Body of pancreas (tissue), 4 donors: ENCODE measurements around the gene DLGAP1. TPM values are rescaled to one million over a fixed set of nuclear protein-coding genes. Genes with fewer than 3 reads are reported as not detected.

Source experiments
- ATAC-seq: fragments of 150-250 bp; one replicate; pipeline ENCODE4 v1.9.1; 2016
- DNase-seq, 4 donors: peaks; one replicate each; pipeline ENCODE4 v3.0.0-alpha.2; 2019
- H3K27ac ChIP-seq, 4 donors: fragments of 200-600 bp; sonication (generic); 1 replicate in 3 of 4; 2 replicates in 1 of 4; pipeline versions ENCODE4 v1.5.1 to v1.6.1; 2016 to 2019; ENCODE audit warnings: mild to moderate bottlenecking in 1 of 4, mixed read lengths in 1 of 4, moderate library complexity in 1 of 4
- H3K27me3 ChIP-seq, 2 donors: fragments of 200-600 bp; sonication (generic); one replicate each; pipeline ENCODE4 v1.6.0; 2016; ENCODE audit warnings: mild to moderate bottlenecking in 1 of 2
- H3K36me3 ChIP-seq, 2 donors: fragments of 200-600 bp; sonication (generic); replicated peaks in 1 of 2; 2 replicates each; pipeline ENCODE4 v1.5.1; 2016; ENCODE audit warnings: low read depth in 2 of 2; ENCODE audit not compliant: insufficient read depth in 1 of 2
- H3K4me1 ChIP-seq: fragments of 200-600 bp; sonication (generic); one replicate; pipeline ENCODE4 v1.6.0; 2016
- H3K4me3 ChIP-seq, 2 donors: fragments of 200-600 bp; sonication (generic); 1 replicate in 1 of 2; 2 replicates in 1 of 2; pipeline ENCODE4 v1.5.1; 2016 to 2019
- H3K9me3 ChIP-seq, 3 donors: fragments of 200-600 bp; sonication (generic); 1 replicate in 2 of 3; 2 replicates in 1 of 3; pipeline ENCODE4 v1.5.1; 2016
- CTCF ChIP-seq, 7 experiments: fragments of 450-650 bp in 4 of 7; fragments of 200-600 bp in 3 of 7; sonication (generic) in 3 of 7; IDR thresholded peaks; one replicate each; pipeline ENCODE4 v1.5.1; 2016 to 2019; ENCODE audit warnings: antibody characterized with exemption in 7 of 7
- POLR2A ChIP-seq, 3 donors: fragments of 450-650 bp; IDR thresholded peaks; one replicate each; pipeline ENCODE4 v1.6.1; 2016; ENCODE audit warnings: antibody characterized with exemption in 3 of 3, mild to moderate bottlenecking in 2 of 3
- WGBS, 2 donors: methylation state at CpG; one replicate each; pipeline ENCODE4 v1.1.5; 2017; 5-methylcytosine and 5-hydroxymethylcytosine counted together
- intact Hi-C: fragments of 100-400 bp; cut with DNase I; formaldehyde crosslinking; loops from one replicate; pipeline ENCODE4 v1.15.1; 2023
- total RNA-seq, 2 donors: library from RNA; depleted of rRNA; stranded (reverse); fragments of >200 nt; gene quantifications; one replicate each; pipeline ENCODE4 v1.1.0, GENCODE V29; 2016

DLGAP1 gene
- total RNA-seq, 2 donors from 2014 or later: 0.52 to 7.9 TPM

- peaks cover 24% of the 10 kb centered on the region for H3K4me1 ChIP-seq
- H3K9me3 ChIP-seq: no peaks in the 10 kb centered on the region
- TF ChIP-seq CTCF (IDR thresholded peaks at IDR 0.05) (no peak), POLR2A (IDR thresholded peaks at IDR 0.05) (no peak)
- intact Hi-C loops: no loop called here
- DNase-seq (peak in 2 of 4 donors; percentile 30 to 42), ATAC-seq (peak; percentile 43)
- peak overlapping the region; percentile 64 to 89 (median 86) for H3K27ac ChIP-seq
- WGBS, 2 donors: 40 to 44% methylated on average over 9 of the region's 9 CpGs
- no peaks in the 10 kb centered on the region for H3K36me3 ChIP-seq
- H3K4me3 ChIP-seq: no peak overlapping the region
- no peaks in the 10 kb centered on the region for H3K27me3 ChIP-seq
These were observed 830.0 kb downstream of the DLGAP1 start for GRCh38 chr18:3624935-3625741.

GRCh38 chr18:3624546-3624934, 830.6 kb downstream of the DLGAP1 start:
- H3K36me3 ChIP-seq: no peaks in the 10 kb centered on the region
- no peak for TF ChIP-seq POLR2A (IDR thresholded peaks at IDR 0.05)
- no peak for TF ChIP-seq CTCF (IDR thresholded peaks at IDR 0.05)
- no peaks in the 10 kb centered on the region for H3K9me3 ChIP-seq
- intact Hi-C loops: no loop called here
- H3K27me3 ChIP-seq: no peaks in the 10 kb centered on the region
- H3K27ac ChIP-seq: peak overlapping the region; percentile 64 to 89 (median 86)
- no peak overlapping the region for H3K4me3 ChIP-seq
- peaks cover 24% of the 10 kb centered on the region for H3K4me1 ChIP-seq
- no peak for ATAC-seq
- DNase-seq: no peak
- 62 to 68% methylated on average over 2 of the region's 2 CpGs for WGBS, 2 donors

GRCh38 chr18:3623769-3624545, 831.1 kb downstream of the DLGAP1 start:
- no peak overlapping the region for H3K4me3 ChIP-seq
- H3K36me3 ChIP-seq: no peaks in the 10 kb centered on the region
- H3K4me1 ChIP-seq: peaks cover 24% of the 10 kb centered on the region
- intact Hi-C loops: no loop called here
- H3K27me3 ChIP-seq: no peaks in the 10 kb centered on the region
- WGBS, 2 donors: 44 to 53% methylated on average over 18 to 30 of the region's 30 CpGs
- peak overlapping the region; percentile 64 to 89 (median 86) for H3K27ac ChIP-seq
- ATAC-seq: peak; percentile 78
- no peaks in the 10 kb centered on the region for H3K9me3 ChIP-seq
- peak; percentile 53 to 79 (median 63) for DNase-seq
- TF ChIP-seq CTCF (IDR thresholded peaks at IDR 0.05) (no peak), POLR2A (IDR thresholded peaks at IDR 0.05) (peak in 2 of 3 donors; percentile 46 to 59)

GRCh38 chr18:3620146-3621119, 834.7 kb downstream of the DLGAP1 start:
- Histone ChIP-seq H3K27ac (no peak overlapping the region), H3K36me3 (no peaks in the 10 kb centered on the region), H3K9me3 (no peaks in the 10 kb centered on the region), H3K27me3 (no peaks in the 10 kb centered on the region), H3K4me3 (no peak overlapping the region), H3K4me1 (peaks cover 35% of the 10 kb centered on the region)
- TF ChIP-seq CTCF (IDR thresholded peaks at IDR 0.05): no peak
- no peak for TF ChIP-seq POLR2A (IDR thresholded peaks at IDR 0.05)
- 87 to 88% methylated on average over 13 to 18 of the region's 18 CpGs for WGBS, 2 donors
- intact Hi-C loops: no loop called here
- no peak for ATAC-seq
- DNase-seq: no peak
